Stimulated activated naive CD4-positive, alpha-beta T cell treated with Interleukin-2 at 50 U/mL for 16 hours (primary cell): ENCODE measurements around the gene CCM2.
"Not testable (repeated sequence)": the region's sequence is repeated elsewhere in the genome, so short reads cannot be mapped to it uniquely, and the experiment has no call there.

ENCODE experiments used
- DNase-seq: peaks from one replicate; lab custom pipeline; 2025; lab: John Stamatoyannopoulos, UW

The CCM2 gene

GRCh38 chr7:45001138-45001694 lies 1.2 kb downstream of the CCM2 start:
- DNase-seq = peak; percentile 69

- DNase-seq = no peak
These were observed 1.8 kb downstream of the CCM2 start for GRCh38 chr7:45001826-45002225.

GRCh38 chr7:45003789-45004188 lies 3.8 kb downstream of the CCM2 start:
- DNase-seq = no peak

DNA sequence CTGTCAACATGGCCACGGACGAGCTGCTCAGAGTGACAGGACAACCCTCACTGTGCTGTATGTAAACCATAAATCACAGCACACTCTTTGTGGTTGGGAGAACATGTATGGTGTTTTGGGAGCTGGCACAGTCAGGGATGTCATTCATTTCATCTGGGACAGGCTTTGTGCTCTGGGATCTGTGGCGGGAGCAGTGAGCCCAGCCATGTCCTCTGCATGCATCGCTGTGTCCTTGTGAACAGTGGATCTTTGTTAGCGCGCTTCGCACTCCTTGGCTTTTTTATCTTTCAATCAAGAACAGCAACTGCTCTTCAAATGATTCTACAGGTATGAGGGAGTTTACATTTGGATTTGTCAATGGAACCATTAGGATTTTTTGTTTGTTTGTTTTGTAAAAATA lies 7.1 kb downstream of the CCM2 start:
- DNase-seq = no peak

- DNase-seq = no peak
These were observed 7.7 kb downstream of the CCM2 start for GRCh38 chr7:45007571-45008328.

GRCh38 chr7:45013465-45013967 lies 13.5 kb downstream of the CCM2 start:
- no peak for DNase-seq

GRCh38 chr7:45015313-45015712 lies 15.3 kb downstream of the CCM2 start:
- no peak for DNase-seq

GRCh38 chr7:45017253-45017652 lies 17.3 kb downstream of the CCM2 start:
- no peak for DNase-seq

GRCh38 chr7:45020915-45021314 lies 20.9 kb downstream of the CCM2 start:
- DNase-seq = no peak

GRCh38 chr7:45021604-45022296 lies 21.7 kb downstream of the CCM2 start:
- no peak for DNase-seq

GRCh38 chr7:45024126-45024744 lies 24.2 kb downstream of the CCM2 start:
- no peak for DNase-seq

GRCh38 chr7:45025473-45025872 lies 25.5 kb downstream of the CCM2 start:
- not testable (repeated sequence) for DNase-seq

- DNase-seq = no peak
These were observed 26.0 kb downstream of the CCM2 start for GRCh38 chr7:45026013-45026412.

DNA sequence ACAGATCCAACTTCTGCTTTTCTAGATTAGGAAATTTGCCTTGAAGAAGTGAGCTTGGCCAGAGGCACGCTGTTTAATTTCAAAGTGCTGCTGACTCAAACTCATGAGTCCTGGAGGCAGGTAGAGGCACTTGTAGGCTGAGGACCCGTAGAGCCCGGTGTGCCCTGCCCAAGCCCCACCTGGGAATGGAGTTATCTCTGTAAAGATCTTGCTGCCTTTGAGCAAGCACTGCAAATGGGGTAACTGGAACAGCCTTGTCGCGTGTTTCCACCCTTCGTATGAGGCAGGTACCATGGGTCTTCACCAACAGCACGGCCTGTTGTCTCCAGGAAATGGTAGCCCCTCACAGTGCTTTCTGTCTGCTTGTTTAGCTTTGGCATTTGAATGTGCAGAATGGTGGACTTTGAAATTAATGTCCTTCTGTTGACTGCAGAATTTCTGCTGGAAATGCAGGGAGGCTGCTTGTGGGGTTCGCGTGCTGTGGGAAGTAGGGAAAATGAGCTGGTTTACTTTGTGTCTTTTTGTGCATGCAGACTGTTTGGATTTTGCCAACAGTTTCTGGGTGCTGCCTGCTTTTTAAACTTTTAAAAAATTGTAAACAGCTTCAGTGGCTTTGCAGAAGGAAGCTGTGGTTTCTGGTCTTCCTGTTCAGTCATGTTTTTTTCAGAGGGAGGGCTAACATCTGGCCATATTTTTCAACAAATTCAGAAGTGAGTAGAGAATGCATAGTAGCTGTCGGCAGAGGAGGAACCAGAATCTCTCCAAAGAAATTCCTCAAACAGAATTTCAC lies 27.2 kb downstream of the CCM2 start:
- no peak for DNase-seq

DNA sequence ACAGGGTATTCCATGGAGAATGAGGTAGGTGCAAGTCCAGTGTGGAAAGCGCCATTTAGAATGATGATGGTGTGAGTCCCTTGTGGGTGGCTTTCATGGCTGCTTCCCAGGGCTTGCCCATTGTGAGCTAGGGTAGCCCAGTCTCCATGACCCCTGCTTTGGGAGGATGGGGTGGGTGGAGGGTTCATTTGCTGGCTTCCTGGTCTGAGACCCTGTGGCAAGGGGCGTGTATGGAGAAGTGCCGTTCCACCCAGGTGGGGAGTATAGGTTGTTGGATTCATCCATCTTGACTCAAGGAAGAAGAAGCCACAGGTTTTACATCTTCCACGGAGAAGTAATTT lies 27.7 kb downstream of the CCM2 start:
- DNase-seq = no peak

GRCh38 chr7:45028138-45028919 lies 28.3 kb downstream of the CCM2 start:
- no peak for DNase-seq

DNA sequence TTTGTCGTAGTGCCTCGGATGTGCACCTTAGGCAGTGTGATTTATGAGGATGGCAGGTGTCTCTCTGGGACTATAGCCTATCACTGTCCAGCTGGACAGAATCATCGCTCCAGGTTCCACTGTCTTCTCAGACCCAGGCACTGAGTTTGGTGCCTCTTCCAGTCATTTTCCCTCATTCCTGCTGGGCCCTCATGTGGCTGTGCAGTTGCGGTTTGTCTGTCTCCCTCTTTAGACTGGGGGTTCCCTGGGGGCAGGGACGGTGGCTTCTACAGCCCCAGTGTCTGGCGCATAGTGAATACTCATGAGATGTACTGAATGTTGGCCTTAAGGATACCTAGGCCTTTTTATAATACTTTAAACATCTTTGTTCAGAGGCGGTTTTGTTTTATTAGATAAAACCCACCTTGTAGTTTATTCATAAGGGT lies 28.9 kb downstream of the CCM2 start:
- no peak for DNase-seq

DNA sequence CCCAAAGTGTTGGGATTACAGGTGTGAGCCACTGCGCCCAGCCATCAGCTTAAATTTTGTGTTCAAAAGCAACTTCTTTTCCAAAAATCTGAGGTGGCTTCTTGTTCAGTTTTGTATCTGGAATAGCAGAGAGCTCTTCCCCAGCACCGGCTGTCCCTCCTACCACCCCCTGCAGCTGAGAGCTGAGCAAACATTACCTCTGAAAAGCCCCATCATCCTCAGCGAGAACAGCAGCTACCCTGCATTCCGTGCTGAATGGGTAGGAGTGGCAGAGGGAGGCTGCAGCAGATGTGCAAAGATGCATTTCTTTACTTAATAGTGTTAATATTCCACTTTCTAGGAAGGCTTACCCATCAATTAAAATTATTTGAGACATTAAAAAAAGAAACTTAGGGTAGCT lies 31.8 kb downstream of the CCM2 start:
- DNase-seq = no peak

DNA sequence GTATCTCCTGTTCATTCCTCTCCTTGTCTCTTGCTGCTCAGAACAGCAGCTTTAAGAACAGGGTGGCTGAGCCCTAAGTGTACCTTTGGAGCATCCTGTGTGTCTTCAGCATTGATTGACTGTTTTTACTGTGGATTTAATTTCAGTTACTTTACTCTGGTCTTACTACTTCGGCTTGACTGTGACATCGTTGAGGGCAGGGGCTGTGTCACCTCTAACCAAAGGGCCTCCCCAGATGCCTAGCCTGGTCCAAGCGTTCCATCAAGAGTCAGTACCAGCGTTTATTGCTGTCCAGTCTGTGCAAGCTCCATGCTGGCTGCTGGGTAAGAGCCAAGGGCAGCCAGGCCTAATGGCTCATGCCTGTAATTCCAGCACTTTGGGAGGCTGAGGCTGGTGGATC lies 32.4 kb downstream of the CCM2 start:
- no peak for DNase-seq

- no peak for DNase-seq
These were observed 33.4 kb downstream of the CCM2 start for GRCh38 chr7:45033261-45033930.

DNA sequence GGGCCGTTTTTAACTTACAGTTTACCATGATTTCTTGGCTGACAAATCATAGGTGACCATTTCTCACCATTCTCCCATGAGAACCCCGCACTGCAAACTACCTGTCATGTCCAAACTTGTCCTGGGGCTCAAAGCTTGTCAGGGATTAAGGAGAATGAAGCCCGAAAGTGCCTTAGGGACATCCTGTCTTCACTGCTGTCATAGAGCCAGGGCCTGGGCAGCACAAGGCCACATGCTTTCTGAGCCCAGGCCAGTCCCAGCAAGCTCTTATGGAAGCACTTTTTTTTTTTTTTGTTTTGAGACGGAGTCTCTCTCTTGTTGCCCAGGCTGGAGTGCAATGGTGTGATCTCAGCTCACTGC lies 33.9 kb downstream of the CCM2 start:
- DNase-seq = no peak
